Middle frontal gyrus (tissue), 1 donor: Measurements from ENCODE around the gene ALPL.
A peak's percentile ranks its signal among the peaks of the same experiment; 100 is the strongest.
"Not testable (repeated sequence)": the region's sequence is repeated elsewhere in the genome, so short reads cannot be mapped to it uniquely, and the experiment has no call there.

Experiments
- DNase-seq: peaks from one replicate; pipeline ENCODE4 v3.0.0-alpha.2; 2015; ENCODE audit warnings: low spot score; ENCODE audit errors: extremely low spot score

Gene ALPL

GRCh38 chr1:21507511-21508270 lies 1.5 kb upstream of the ALPL start:
- DNase-seq, result no peak

- DNase-seq, result no peak
These were observed 458 bp upstream of the ALPL start for GRCh38 chr1:21508580-21509350.

DNA sequence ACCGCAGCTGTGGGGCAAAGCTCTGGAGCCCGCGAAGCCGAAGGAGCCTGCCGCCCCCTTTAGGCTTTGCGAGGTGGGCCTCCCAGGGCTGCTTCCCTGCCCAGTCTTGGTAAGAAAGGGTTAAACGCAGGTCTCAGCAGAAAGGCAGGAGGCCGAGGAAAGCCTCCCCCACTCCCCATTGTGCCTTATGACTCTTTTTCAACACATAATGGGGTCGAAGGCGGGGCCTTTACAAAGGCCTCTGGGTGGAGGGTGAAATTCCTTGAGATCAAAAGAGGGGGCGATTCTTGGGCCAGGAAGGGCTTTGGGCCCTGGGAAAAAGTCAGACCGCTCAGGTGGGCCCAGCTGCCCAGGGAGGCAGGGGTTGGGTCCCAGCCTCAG lies 880 bp downstream of the ALPL start:
- no peak for DNase-seq

GRCh38 chr1:21510885-21511578 lies 1.8 kb downstream of the ALPL start:
- DNase-seq, result no peak

- DNase-seq, result no peak
These were observed 2.6 kb downstream of the ALPL start for GRCh38 chr1:21511579-21512522.

DNA sequence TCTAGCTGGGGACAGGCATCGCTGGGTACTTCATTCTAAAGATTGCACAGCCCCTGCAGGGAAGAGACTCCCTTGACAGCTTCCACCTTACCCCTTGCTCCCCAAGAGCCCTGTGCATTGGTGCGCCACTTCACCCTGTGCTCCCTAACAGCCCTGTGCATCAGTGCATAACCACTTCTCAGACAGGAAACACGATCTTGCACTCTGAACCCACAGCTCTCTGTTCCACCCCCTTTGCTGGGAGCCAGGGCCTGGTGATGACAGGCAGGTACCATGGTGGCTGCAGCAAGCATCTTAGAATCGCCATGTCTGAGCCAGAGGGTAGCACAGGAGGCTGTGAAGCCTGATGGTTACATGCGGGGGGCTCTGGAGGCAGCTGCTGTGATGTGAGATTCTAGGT lies 5.0 kb downstream of the ALPL start:
- DNase-seq, result no peak

DNA sequence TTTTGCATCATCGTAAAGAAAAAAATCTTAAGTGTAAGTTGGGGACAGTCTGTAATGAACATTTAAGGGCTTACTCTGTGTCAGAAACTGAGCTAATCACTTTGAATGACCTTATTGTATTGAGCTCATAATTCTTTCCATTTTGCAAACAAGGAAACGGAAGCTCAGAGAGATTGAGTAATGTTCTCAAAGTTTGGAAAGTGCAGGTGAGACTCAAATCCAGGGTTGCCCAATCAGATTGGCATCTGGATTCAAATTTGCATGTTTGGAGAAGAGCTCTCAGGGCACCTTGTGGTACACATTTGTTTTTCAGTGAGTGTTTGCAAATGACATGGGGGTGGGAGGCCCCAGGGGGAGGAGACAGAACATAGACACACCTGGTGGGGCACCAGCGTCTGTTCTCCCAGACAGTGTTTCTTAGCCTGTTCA lies 8.0 kb downstream of the ALPL start:
- DNase-seq, result no peak

DNA sequence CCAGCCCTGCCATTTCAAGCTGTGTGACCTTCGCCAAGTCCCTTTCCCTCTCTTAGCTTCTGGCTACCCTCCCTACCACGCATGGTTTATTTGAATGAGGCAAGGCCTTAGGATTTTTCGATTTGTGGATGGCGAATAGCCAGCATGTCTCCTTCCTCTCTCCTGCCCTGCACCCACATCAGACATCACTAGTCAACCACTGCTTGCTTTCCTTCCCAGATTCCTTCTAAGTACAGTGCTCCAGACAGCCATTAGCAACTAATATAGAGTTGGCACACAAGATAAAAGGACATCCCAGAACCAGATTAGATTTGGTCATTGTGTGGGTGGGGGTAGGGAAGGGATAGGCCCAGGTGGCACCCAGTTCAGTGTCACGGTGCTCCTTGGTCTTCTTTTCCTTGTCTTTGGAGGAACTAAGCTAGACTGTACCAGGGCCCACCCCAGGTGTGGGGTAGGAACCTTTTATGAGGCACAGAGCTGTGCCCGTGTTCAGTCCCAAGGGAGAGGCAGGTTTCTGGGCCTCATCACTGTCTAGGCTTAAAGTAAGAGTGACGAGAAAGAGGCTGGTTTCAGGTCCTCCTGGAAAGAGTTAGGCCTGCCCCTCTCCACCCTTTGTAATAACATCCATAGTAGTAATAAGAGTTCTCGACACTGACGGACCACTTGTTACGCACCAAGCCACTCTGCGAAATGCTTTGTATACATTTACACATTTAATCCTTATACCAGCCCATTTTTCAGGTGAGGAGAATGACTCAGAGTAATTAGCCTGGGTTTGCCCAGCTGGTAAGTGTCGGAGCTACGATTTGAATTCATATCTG lies 8.6 kb downstream of the ALPL start:
- no peak for DNase-seq

DNA sequence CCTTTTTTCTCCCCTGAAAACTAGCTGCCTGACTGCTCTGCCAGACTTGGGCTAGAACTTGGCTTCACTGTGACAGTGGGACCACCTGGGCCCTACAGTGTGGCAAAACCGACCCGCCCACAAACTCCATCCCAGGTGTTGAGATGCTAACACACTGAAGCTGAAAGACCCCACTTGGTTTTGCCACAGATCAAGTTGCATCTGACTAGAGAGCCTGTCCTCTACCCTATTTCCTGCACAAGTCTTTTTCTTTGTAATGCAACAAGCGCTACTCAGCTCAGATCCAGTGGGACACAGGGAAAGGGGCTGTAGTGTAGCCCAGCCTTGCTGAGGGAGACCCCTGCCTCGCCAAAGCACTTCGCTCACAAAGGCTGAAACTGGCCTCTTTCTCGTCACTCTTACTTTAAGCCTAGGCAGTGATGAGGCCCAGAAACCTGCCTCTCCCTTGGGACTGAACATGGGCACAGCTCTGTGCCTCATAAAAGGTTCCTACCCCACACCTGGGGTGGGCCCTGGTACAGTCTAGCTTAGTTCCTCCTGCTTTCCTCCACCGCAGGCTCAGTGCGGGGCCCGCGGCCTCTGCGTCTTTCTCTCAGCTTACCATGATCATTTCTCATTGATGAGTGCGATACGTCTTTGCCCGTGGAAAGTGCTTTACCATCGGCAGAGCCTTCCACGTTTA lies 9.7 kb downstream of the ALPL start:
- DNase-seq, result no peak

- not testable (repeated sequence) for DNase-seq
These were observed 10.4 kb downstream of the ALPL start for GRCh38 chr1:21519486-21520070.

- no peak for DNase-seq
These were observed 11.9 kb downstream of the ALPL start for GRCh38 chr1:21520899-21521716.

- DNase-seq, result no peak
These were observed 12.5 kb downstream of the ALPL start for GRCh38 chr1:21521717-21522060.

GRCh38 chr1:21522525-21523038 lies 13.4 kb downstream of the ALPL start:
- no peak for DNase-seq

DNA sequence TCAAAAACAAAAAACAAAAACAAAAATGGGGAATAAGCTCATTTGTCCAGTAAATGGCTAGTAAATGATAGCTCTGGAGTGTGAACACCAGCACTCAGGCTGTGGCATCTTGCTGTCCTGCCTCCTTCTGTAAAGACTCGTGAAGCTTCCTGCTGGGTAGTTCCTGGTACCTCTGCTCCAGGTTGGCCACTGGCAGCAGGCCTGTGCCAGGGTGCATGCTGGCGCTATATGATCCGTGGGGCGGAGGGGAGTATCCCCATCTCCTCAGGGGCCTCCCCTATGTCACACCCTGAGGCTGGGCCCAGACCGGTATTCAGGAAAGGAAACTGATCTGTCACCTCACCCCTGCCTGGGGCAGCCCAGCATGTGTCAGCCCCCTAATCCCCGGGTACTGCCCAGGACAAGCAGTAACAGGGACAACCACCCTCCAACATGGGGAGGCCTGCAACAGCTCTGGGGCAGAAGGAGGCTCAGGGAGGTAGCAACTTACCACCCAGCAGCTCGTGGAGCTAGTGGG lies 14.1 kb downstream of the ALPL start:
- no peak for DNase-seq

DNA sequence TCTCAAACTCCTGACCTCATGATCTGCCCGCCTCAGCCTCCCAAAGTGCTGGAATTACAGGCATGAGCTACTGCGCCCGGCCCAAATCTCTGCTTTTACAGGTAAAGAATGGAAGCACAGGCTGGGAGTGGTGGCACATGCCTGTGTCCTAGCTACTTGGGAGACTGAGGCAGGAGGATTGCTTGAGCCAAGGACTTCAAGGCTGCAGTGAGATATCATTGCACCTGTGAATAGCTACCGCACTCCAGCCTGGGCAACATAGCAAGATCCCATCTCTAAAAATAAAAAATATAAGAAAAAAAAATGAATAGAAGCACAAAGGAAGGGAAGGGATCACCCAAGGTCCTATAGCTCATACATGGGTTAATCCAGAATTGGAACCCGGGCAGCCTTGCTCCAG lies 15.0 kb downstream of the ALPL start:
- no peak for DNase-seq

- DNase-seq, result peak; percentile 19
These were observed 15.6 kb downstream of the ALPL start for GRCh38 chr1:21524686-21525339.

DNA sequence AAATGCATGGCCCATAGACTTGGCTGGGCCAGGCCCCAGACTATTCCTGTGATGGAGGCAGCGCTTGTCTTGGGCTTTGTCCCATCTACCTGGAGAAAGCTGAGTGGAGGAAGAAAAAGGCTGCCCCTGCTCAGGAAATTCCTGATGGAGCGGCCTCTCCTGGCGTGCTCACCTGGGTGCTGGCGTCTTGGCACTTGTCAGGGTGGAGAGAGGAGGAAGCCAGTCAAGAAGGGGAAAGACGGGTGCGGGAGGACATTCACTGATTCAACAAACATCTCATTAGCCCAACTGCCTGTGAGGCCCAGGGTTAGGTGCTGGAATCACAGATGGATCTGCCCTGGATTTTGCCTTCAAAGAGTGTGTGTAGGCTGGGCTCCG lies 16.1 kb downstream of the ALPL start:
- DNase-seq, result no peak

- DNase-seq, result no peak
These were observed 17.2 kb downstream of the ALPL start for GRCh38 chr1:21526441-21526840.
